Upper lobe of left lung (tissue), 6 donors: ENCODE results near the gene USP6NL. TPM values are rescaled to one million over a fixed set of nuclear protein-coding genes. Genes with fewer than 3 reads are reported as not detected.

Experiments used
- ATAC-seq, 2 donors: fragments of 200-7000 bp; cut with Tn5 transposase; one replicate each; pipeline ENCODE4 v1.9.1; 2022; ENCODE audit warnings: mild to moderate bottlenecking in 2 of 2, moderate library complexity in 2 of 2; ENCODE audit not compliant: low FRiP score in 2 of 2
- DNase-seq, 2 donors: peaks; one replicate each; pipeline ENCODE4 v3.0.0-alpha.2; 2019 to 2020
- H3K27ac ChIP-seq, 4 donors: fragments of 200-600 bp; sonication (generic); one replicate each; pipeline ENCODE4 v1.5.1; 2016 to 2019
- H3K27me3 ChIP-seq, 4 donors: fragments of 200-600 bp; sonication (generic); one replicate each; pipeline ENCODE4 v1.5.1; 2017 to 2019
- H3K36me3 ChIP-seq, 4 donors: fragments of 200-600 bp; sonication (generic); one replicate each; pipeline ENCODE4 v1.5.1; 2016 to 2019
- H3K4me1 ChIP-seq, 4 donors: fragments of 200-600 bp; sonication (generic); one replicate each; pipeline ENCODE4 v1.5.1; 2018 to 2019
- H3K4me3 ChIP-seq, 4 donors: fragments of 200-600 bp; sonication (generic); one replicate each; pipeline ENCODE4 v1.5.1; 2017 to 2019; ENCODE audit warnings: mild to moderate bottlenecking in 2 of 4, moderate library complexity in 1 of 4
- H3K9me3 ChIP-seq, 4 donors: fragments of 200-600 bp; sonication (generic); one replicate each; pipeline ENCODE4 v1.5.1; 2018 to 2019
- CTCF ChIP-seq, 6 experiments: fragments of 450-650 bp in 4 of 6; fragments of 200-600 bp in 2 of 6; sonication (generic) in 2 of 6; IDR thresholded peaks; one replicate each; pipeline ENCODE4 v1.5.1; 2016 to 2019; ENCODE audit warnings: antibody characterized with exemption in 6 of 6
- EP300 ChIP-seq, 4 donors: sonication (generic); formaldehyde crosslinking; IDR thresholded peaks; one replicate each; pipeline ENCODE4 v1.5.1; 2017; ENCODE audit warnings: antibody characterized with exemption in 4 of 4, control low read depth in 2 of 4
- POLR2A ChIP-seq, 4 donors: fragments of 450-650 bp; IDR thresholded peaks; one replicate each; pipeline ENCODE4 v1.5.1; 2016 to 2017; ENCODE audit warnings: antibody characterized with exemption in 4 of 4, mild to moderate bottlenecking in 2 of 4
- POLR2AphosphoS5 ChIP-seq, 2 donors: sonication (generic); formaldehyde crosslinking; IDR thresholded peaks; one replicate each; pipeline ENCODE4 v1.5.1; 2017; ENCODE audit warnings: antibody characterized with exemption in 2 of 2
- WGBS, 2 donors: methylation state at CpG; one replicate each; pipeline ENCODE4 v1.1.5; 2017 to 2018; 5-methylcytosine and 5-hydroxymethylcytosine counted together
- total RNA-seq, 6 donors: library from RNA; depleted of rRNA in 4 of 6; stranded (reverse); fragments of >200 nt in 4 of 6; gene quantifications; one replicate each; pipeline versions ENCODE4 v1.1.0 to v1.2.1, GENCODE V29; 2016 to 2021
- donor health status: DM: no; HTN: no; CAD: no; lungs with moderate emphysema.
- donor health status: DM: no; HTN: yes; CAD: no; lungs with severe emphysema.

The USP6NL gene
- total RNA-seq, 6 donors from 2014 or later: 16.4 to 28.6 (median 21.8) TPM

- no peaks in the 10 kb centered on the region for H3K4me1 ChIP-seq
- no peak overlapping the region for H3K4me3 ChIP-seq
- peaks cover 7 to 27% (median 17%) of the 10 kb centered on the region in 4 donors for H3K36me3 ChIP-seq
- no peaks in the 10 kb centered on the region for H3K9me3 ChIP-seq
- no peak overlapping the region for H3K27ac ChIP-seq
- no peak for ATAC-seq
- no peaks in the 10 kb centered on the region for H3K27me3 ChIP-seq
- no peak for DNase-seq
- TF ChIP-seq EP300 (IDR thresholded peaks at IDR 0.05) (no peak), POLR2A (IDR thresholded peaks at IDR 0.05) (no peak), CTCF (IDR thresholded peaks at IDR 0.05) (no peak), POLR2AphosphoS5 (IDR thresholded peaks at IDR 0.05) (no peak)
- 90 to 91% methylated on average over 10 of the region's 10 CpGs for WGBS, 2 donors
Measured at GRCh38 chr10:11462071-11462470, 149.4 kb downstream of the USP6NL start.

GRCh38 chr10:11457336-11457735 is 154.1 kb downstream of the USP6NL start:
- TF ChIP-seq POLR2A (IDR thresholded peaks at IDR 0.05): no peak
- no peak for TF ChIP-seq EP300 (IDR thresholded peaks at IDR 0.05)
- TF ChIP-seq CTCF (IDR thresholded peaks at IDR 0.05): no peak
- TF ChIP-seq POLR2AphosphoS5 (IDR thresholded peaks at IDR 0.05): no peak
- H3K4me3 ChIP-seq: no peak overlapping the region
- H3K36me3 ChIP-seq: peaks cover 0 to 9% (median 3%) of the 10 kb centered on the region in 4 donors
- 88 to 100% methylated on average over 2 of the region's 2 CpGs for WGBS, 2 donors
- DNase-seq (no peak), ATAC-seq (no peak)
- no peaks in the 10 kb centered on the region for H3K4me1 ChIP-seq
- H3K27ac ChIP-seq: no peak overlapping the region
- no peaks in the 10 kb centered on the region for H3K27me3 ChIP-seq
- H3K9me3 ChIP-seq: no peaks in the 10 kb centered on the region

GRCh38 chr10:11454958-11455566 is 156.4 kb downstream of the USP6NL start:
- ATAC-seq: no peak
- Histone ChIP-seq H3K9me3 (no peaks in the 10 kb centered on the region), H3K36me3 (no peaks in the 10 kb centered on the region), H3K27ac (no peak overlapping the region), H3K4me1 (no peaks in the 10 kb centered on the region), H3K27me3 (no peaks in the 10 kb centered on the region), H3K4me3 (no peak overlapping the region)
- no peak for DNase-seq
- WGBS, 2 donors: 86 to 91% methylated on average over 8 of the region's 8 CpGs
- TF ChIP-seq POLR2A (IDR thresholded peaks at IDR 0.05) (no peak), CTCF (IDR thresholded peaks at IDR 0.05) (no peak)

GRCh38 chr10:11454160-11454559 is 157.3 kb downstream of the USP6NL start:
- no peak for DNase-seq
- no peak for ATAC-seq
- H3K4me3 ChIP-seq: no peak overlapping the region
- no peaks in the 10 kb centered on the region for H3K4me1 ChIP-seq
- WGBS, 2 donors: 94 to 99% methylated on average over 4 of the region's 4 CpGs
- no peaks in the 10 kb centered on the region for H3K27me3 ChIP-seq
- no peak overlapping the region for H3K27ac ChIP-seq
- no peaks in the 10 kb centered on the region for H3K9me3 ChIP-seq
- no peaks in the 10 kb centered on the region for H3K36me3 ChIP-seq
- TF ChIP-seq POLR2A (IDR thresholded peaks at IDR 0.05) (no peak), POLR2AphosphoS5 (IDR thresholded peaks at IDR 0.05) (no peak), CTCF (IDR thresholded peaks at IDR 0.05) (no peak), EP300 (IDR thresholded peaks at IDR 0.05) (no peak)

GRCh38 chr10:11451640-11452260 is 159.7 kb downstream of the USP6NL start:
- Histone ChIP-seq H3K4me3 (no peak overlapping the region), H3K27ac (no peak overlapping the region), H3K9me3 (no peaks in the 10 kb centered on the region), H3K27me3 (no peaks in the 10 kb centered on the region), H3K4me1 (no peaks in the 10 kb centered on the region), H3K36me3 (no peaks in the 10 kb centered on the region)
- TF ChIP-seq CTCF (IDR thresholded peaks at IDR 0.05) (no peak), POLR2AphosphoS5 (IDR thresholded peaks at IDR 0.05) (no peak), POLR2A (IDR thresholded peaks at IDR 0.05) (no peak), EP300 (IDR thresholded peaks at IDR 0.05) (no peak)
- ATAC-seq (peak in 1 of 2 donors; percentile 57), DNase-seq (peak in 1 of 2 donors; percentile 24)
- WGBS, 2 donors: 84 to 88% methylated on average over 12 to 13 of the region's 13 CpGs
